Subcutaneous adipose tissue (tissue), 4 donors: Measurements from ENCODE around the gene PDE3B. TPM values are rescaled to one million over a fixed set of nuclear protein-coding genes. Genes with fewer than 3 reads are reported as not detected.

Experiments used
- total RNA-seq, 4 donors: library from RNA; depleted of rRNA; stranded (reverse); fragments of >200 nt; gene quantifications; one replicate each; pipeline ENCODE4 v1.1.0, GENCODE V29; 2016
- TF ChIP-seq, protein P1 (sequence below): fragments of 450-650 bp; IDR thresholded peaks from one replicate; pipeline ENCODE4 v1.5.1; 2016; ENCODE audit warnings: low read depth, mild to moderate bottlenecking, control low read depth, antibody characterized with exemption, moderate library complexity

PDE3B gene
- total RNA-seq, 4 donors from 2014 or later, result 158 to 367 (median 171) TPM

DNA sequence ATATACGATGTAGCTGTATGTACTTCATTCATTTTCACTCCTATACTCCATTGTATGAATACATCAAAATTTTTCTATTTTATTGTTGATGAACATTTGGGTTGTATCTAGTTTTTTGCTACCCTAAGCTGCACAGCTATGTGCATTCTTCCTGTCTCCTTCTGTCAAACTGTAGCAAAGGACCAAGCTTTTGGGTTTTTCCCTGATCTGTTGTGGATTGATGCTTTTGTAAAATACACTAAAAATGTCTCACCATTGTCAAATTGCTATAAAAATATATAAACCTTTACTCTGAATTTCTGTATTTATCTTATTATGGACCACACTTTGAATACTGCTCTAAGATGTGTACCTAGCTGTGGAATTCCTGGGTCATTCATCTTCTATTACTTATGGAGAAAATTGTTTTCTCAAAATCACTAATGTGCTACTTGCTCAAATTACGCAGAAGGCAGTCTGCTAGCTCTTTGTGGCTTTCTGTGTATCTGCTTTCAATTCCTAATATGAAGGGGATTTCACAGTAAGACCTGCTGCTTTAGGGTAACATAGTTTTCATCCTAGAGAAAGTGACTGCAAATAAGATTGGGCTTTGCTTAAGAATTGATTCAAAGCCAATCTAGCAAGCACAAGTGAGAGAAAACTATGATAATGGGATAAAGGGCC, 125.1 kb downstream of the PDE3B start:
- TF ChIP-seq, protein P1, sequence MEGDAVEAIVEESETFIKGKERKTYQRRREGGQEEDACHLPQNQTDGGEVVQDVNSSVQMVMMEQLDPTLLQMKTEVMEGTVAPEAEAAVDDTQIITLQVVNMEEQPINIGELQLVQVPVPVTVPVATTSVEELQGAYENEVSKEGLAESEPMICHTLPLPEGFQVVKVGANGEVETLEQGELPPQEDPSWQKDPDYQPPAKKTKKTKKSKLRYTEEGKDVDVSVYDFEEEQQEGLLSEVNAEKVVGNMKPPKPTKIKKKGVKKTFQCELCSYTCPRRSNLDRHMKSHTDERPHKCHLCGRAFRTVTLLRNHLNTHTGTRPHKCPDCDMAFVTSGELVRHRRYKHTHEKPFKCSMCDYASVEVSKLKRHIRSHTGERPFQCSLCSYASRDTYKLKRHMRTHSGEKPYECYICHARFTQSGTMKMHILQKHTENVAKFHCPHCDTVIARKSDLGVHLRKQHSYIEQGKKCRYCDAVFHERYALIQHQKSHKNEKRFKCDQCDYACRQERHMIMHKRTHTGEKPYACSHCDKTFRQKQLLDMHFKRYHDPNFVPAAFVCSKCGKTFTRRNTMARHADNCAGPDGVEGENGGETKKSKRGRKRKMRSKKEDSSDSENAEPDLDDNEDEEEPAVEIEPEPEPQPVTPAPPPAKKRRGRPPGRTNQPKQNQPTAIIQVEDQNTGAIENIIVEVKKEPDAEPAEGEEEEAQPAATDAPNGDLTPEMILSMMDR, result no peak

DNA sequence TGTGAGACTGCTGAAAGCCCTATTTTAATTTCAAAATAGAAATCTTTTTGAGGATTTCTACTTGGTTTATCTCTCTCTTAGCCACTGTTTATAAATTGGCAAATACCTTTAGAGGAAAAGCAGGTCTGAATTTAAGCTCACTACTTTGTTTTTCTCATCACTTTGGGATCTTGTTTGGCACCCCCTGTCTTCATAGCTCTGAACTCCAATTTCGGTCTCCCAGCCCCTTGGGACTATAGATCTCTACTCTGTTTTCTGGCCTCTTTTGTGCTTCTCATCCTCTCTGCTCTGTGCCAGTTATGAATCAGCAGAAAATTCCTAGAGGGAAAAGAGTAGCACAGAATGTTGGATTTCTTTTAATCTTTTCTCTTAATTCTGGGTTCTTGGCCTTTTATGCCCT, 130.2 kb downstream of the PDE3B start:
- TF ChIP-seq, protein P1, result no peak

GRCh38 chr11:14774721-14775120, 131.1 kb downstream of the PDE3B start:
- TF ChIP-seq, protein P1, result no peak

GRCh38 chr11:14775897-14776296, 132.3 kb downstream of the PDE3B start:
- TF ChIP-seq, protein P1, result no peak

GRCh38 chr11:14783788-14784187, 140.2 kb downstream of the PDE3B start:
- TF ChIP-seq, protein P1, result no peak

DNA sequence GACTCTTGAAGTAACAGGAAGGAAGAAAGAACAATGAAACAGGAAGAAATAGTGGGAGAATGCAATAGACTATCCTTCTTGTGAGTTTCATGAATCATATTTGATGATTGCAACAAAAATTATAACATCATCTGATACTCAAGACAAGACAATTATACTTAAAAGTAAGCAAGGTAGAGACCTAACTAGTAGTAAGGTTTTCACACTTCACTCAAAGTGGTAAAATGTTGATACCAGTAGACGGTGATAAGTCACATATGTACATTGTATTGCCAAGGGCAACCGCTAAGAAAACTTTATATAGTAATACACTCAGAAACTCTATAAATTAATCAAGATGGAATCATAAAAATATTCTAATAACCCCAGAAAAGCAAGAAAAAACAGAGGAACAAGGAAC, 140.6 kb downstream of the PDE3B start:
- TF ChIP-seq, protein P1, result no peak

DNA sequence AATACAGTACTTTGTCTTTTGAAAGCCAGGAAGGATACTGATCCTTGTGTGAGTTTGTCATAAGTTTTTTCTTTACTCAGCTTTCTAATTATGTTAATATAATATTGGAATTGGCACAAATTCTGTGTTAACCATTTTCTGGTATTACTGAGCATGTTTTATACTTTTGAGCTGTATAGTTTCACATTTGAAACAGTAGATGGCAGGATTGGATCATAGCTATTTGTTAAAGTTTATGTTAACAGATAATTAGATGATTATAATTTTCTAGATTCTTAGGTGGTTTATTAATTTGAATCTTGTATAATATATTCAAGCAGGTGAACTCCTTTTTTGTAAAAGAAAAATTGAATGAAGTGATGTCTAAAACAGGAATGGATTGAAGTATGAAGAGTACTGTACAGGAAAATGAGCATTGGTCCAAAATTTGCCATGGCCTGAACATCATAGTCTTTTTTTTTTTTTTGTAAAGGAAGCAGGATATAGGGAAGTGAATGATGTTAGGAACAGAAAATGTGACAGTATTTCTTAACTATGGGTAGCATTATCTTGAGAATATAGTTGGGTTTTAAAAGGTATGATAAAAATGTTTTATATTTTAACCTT, 146.4 kb downstream of the PDE3B start:
- TF ChIP-seq, protein P1, result no peak
